Transverse colon (tissue), 4 donors: Measurements from ENCODE around the gene PUM2. TPM values are rescaled to one million over a fixed set of nuclear protein-coding genes. Genes with fewer than 3 reads are reported as not detected.

ENCODE experiments used
- DNase-seq: peaks from one replicate; pipeline ENCODE4 v3.0.0-alpha.2; 2019
- H3K27ac ChIP-seq, 4 donors: fragments of 200-600 bp; sonication (generic); 2 replicates each; pipeline ENCODE4 v1.5.1; 2016 to 2018; ENCODE audit warnings: inconsistent platforms in 4 of 4
- H3K27me3 ChIP-seq: fragments of 200-600 bp; sonication (generic); 2 replicates; pipeline ENCODE4 v1.5.1; 2017; ENCODE audit warnings: inconsistent platforms
- H3K36me3 ChIP-seq, 4 donors: fragments of 200-600 bp; sonication (generic); 2 replicates each; pipeline ENCODE4 v1.5.1; 2017 to 2019; ENCODE audit warnings: inconsistent platforms in 4 of 4
- H3K4me1 ChIP-seq, 4 donors: fragments of 200-600 bp; sonication (generic); 2 replicates each; pipeline ENCODE4 v1.5.1; 2017 to 2020; ENCODE audit warnings: inconsistent platforms in 4 of 4
- H3K4me3 ChIP-seq, 4 donors: fragments of 200-600 bp; sonication (generic); 1 replicate in 1 of 4; 2 replicates in 3 of 4; pipeline versions ENCODE4 v1.5.1 to v1.6.1; 2017 to 2019; ENCODE audit warnings: inconsistent platforms in 4 of 4
- H3K9me3 ChIP-seq, 2 donors: fragments of 200-600 bp; sonication (generic); 2 replicates each; pipeline ENCODE4 v1.5.1; 2017 to 2019; ENCODE audit warnings: inconsistent platforms in 2 of 2
- EP300 ChIP-seq: sonication (generic); formaldehyde crosslinking; IDR thresholded peaks from one replicate; pipeline ENCODE4 v1.6.1; 2017; ENCODE audit warnings: antibody characterized with exemption, low read depth
- POLR2A ChIP-seq: fragments of 450-650 bp; IDR thresholded peaks from one replicate; pipeline ENCODE4 v1.6.1; 2016; ENCODE audit warnings: antibody characterized with exemption, mild to moderate bottlenecking, moderate library complexity
- POLR2AphosphoS5 ChIP-seq, 3 donors: sonication (generic); formaldehyde crosslinking; IDR thresholded peaks; one replicate each; pipeline ENCODE4 v1.6.1; 2016; ENCODE audit warnings: antibody characterized with exemption in 3 of 3
- WGBS, 2 donors: methylation state at CpG; one replicate each; pipeline ENCODE4 v1.1.5; 2018; ENCODE audit warnings: low coverage in 1 of 2; 5-methylcytosine and 5-hydroxymethylcytosine counted together
- in situ Hi-C, 4 donors: fragments of 200-750 bp; cut with MboI; loops; one replicate each; pipeline versions ENCODE4 v1.15.0 to v1.15.1; 2017; ENCODE audit warnings: low sequenced_read_pairs in 3 of 4, low pct_ligation_motif_present in 1 of 4, low pct_unique_long_range_greater_than_20kb in 1 of 4
- intact Hi-C: fragments of 100-400 bp; cut with DNase I; formaldehyde crosslinking; loops from one replicate; pipeline ENCODE4 v1.15.1; 2023; ENCODE audit warnings: low total_unique reads
- total RNA-seq, 4 donors: library from RNA; depleted of rRNA; stranded (reverse); fragments of >200 nt; gene quantifications; one replicate each; pipeline ENCODE4 v1.1.0, GENCODE V29; 2016
- TF ChIP-seq, protein P1 (sequence below), 5 experiments: fragments of 200-600 bp in 3 of 5; fragments of 450-650 bp in 2 of 5; sonication (generic) in 3 of 5; IDR thresholded peaks; 1 replicate in 2 of 5; 2 replicates in 3 of 5; pipeline ENCODE4 v1.5.1; 2016 to 2017; ENCODE audit warnings: antibody characterized with exemption in 5 of 5, inconsistent platforms in 3 of 5, mild to moderate bottlenecking in 2 of 5, moderate library complexity in 1 of 5

PUM2 gene
- total RNA-seq, 4 donors from 2014 or later = 62.5 to 92.7 (median 70.5) TPM

DNA sequence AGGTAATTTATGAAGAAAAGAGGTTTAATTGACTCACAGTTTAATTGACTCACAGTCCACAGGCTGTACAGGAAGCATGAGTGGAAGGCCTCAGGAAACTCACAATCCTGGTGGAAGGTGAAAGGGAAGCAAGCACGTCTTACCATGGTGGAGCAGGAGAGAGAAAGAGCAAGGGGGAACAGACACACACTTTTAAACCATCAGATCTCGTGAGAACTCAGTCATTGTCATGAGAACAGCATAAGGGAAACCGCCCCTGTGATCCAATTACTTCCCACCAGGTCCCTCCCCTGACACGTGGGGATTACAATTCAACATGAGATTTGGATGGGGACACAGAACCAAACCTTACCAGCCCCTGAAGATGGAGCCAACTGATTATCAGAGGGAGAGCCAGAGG, 11.2 kb upstream of the PUM2 start:
- H3K4me3 ChIP-seq = no peak overlapping the region
- no peaks in the 10 kb centered on the region for H3K36me3 ChIP-seq
- in situ Hi-C loops = no loop called here
- no peaks in the 10 kb centered on the region for H3K27me3 ChIP-seq
- H3K9me3 ChIP-seq = no peaks in the 10 kb centered on the region
- intact Hi-C loops = no loop called here
- TF ChIP-seq EP300 (no peak), POLR2A (no peak), POLR2AphosphoS5 (IDR thresholded peaks at IDR 0.05) (no peak)
- TF ChIP-seq, protein P1, sequence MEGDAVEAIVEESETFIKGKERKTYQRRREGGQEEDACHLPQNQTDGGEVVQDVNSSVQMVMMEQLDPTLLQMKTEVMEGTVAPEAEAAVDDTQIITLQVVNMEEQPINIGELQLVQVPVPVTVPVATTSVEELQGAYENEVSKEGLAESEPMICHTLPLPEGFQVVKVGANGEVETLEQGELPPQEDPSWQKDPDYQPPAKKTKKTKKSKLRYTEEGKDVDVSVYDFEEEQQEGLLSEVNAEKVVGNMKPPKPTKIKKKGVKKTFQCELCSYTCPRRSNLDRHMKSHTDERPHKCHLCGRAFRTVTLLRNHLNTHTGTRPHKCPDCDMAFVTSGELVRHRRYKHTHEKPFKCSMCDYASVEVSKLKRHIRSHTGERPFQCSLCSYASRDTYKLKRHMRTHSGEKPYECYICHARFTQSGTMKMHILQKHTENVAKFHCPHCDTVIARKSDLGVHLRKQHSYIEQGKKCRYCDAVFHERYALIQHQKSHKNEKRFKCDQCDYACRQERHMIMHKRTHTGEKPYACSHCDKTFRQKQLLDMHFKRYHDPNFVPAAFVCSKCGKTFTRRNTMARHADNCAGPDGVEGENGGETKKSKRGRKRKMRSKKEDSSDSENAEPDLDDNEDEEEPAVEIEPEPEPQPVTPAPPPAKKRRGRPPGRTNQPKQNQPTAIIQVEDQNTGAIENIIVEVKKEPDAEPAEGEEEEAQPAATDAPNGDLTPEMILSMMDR (IDR thresholded peaks at IDR 0.05) = no peak
- 84 to 93% methylated on average over 2 to 4 of the region's 4 CpGs for WGBS, 2 donors
- DNase-seq = no peak
- H3K4me1 ChIP-seq = no peaks in the 10 kb centered on the region
- no peak overlapping the region for H3K27ac ChIP-seq

DNA sequence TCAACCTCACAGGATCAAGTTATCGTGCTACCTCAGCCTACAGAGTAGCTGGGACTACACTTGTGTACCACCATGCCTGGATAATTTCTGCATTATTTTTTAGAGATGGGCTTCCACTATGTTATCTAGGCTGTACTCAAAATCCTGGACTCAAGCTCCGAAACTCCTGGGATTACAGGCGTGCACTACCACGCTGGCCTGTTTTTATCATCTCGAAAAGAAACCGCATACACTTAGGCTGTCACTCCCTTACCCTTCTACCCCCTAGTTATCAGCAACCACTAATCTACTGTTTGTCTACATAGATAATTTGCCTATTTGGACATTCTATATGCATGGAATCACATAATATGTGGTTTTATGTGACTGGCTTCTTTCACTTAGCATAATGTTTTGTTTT, 8.5 kb upstream of the PUM2 start:
- no peaks in the 10 kb centered on the region for H3K4me1 ChIP-seq
- no peak overlapping the region for H3K27ac ChIP-seq
- no peak overlapping the region for H3K4me3 ChIP-seq
- DNase-seq = no peak
- no peaks in the 10 kb centered on the region for H3K36me3 ChIP-seq
- H3K9me3 ChIP-seq = no peaks in the 10 kb centered on the region
- in situ Hi-C loops (no loop called here), intact Hi-C loops (no loop called here)
- 96 to 100% methylated on average over 2 to 6 of the region's 6 CpGs for WGBS, 2 donors
- TF ChIP-seq POLR2AphosphoS5 (IDR thresholded peaks at IDR 0.05) (no peak), POLR2A (no peak), EP300 (no peak)
- TF ChIP-seq, protein P1 (IDR thresholded peaks at IDR 0.05) = no peak
- H3K27me3 ChIP-seq = no peaks in the 10 kb centered on the region

DNA sequence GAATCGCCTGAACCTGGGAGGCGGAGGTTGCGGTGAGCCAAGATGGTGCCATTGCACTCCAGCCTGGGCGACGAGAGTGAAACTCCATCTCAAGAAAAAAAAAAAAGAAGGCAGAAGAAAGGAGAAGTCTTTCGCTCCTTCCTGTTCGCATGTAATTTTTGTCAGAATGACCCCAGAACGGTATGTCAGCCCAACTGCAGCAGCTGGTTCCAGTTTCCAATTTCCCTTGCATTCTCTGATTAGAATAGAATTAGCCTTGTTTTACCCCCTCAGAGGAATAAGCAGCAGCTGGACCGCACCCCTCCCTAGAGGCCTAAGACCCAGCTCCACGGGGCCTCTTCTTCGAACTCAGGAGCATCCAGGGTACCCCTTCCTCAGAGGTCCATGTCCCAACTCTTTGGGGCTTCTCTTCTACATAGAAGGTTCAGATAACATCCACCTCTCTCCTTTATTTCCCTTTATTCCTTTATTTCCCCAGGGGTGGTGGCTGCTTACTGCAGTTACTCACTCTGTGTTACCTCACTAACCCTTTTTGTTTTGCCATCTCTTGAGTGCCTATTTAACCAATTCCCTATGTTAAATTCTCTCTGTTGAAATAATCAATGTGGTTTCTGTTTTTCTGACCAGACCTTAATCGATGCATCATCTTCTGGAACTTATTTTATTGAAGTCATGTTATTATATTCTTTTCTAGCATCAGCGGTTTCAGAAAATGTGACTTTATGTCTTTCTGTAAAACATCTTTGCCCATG, 7.2 kb upstream of the PUM2 start:
- Histone ChIP-seq H3K4me1 (peaks cover 0 to 6% (median 0%) of the 10 kb centered on the region in 4 donors), H3K27me3 (no peaks in the 10 kb centered on the region), H3K4me3 (no peak overlapping the region), H3K36me3 (no peaks in the 10 kb centered on the region), H3K27ac (no peak overlapping the region), H3K9me3 (no peaks in the 10 kb centered on the region)
- TF ChIP-seq, protein P1 (IDR thresholded peaks at IDR 0.05) = no peak
- TF ChIP-seq EP300 (no peak), POLR2AphosphoS5 (IDR thresholded peaks at IDR 0.05) (no peak), POLR2A (no peak)
- intact Hi-C loops (no loop called here), in situ Hi-C loops (no loop called here)
- DNase-seq = no peak
- WGBS, 2 donors = 89 to 90% methylated on average over 13 of the region's 13 CpGs

DNA sequence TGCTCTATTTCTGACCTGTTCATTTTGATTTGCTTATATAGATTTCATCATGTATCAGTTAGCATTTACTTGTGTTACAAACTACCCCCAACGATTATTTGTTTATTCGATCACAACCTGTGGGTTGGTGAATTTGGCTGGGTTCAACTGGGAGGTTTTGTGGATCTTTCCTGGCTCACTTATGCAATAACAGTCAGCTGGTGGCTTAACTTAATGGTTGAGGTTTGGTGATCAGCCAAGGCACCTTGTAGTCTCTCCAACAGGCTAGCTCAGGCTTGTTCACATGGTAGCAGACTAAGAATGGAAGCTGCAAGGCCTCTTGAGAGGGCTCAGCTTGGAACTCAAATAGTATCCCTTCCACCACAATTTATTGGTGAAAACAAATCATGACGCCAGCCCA, 5.4 kb upstream of the PUM2 start:
- intact Hi-C loops (no loop called here), in situ Hi-C loops (no loop called here)
- Histone ChIP-seq H3K36me3 (no peaks in the 10 kb centered on the region), H3K27me3 (no peaks in the 10 kb centered on the region), H3K4me3 (no peak overlapping the region), H3K4me1 (peaks cover 8 to 24% (median 11%) of the 10 kb centered on the region in 4 donors), H3K27ac (no peak overlapping the region), H3K9me3 (no peaks in the 10 kb centered on the region)
- TF ChIP-seq EP300 = no peak
- TF ChIP-seq POLR2A = no peak
- no peak for TF ChIP-seq POLR2AphosphoS5 (IDR thresholded peaks at IDR 0.05)
- TF ChIP-seq, protein P1 (IDR thresholded peaks at IDR 0.05) = no peak
- 62 to 75% methylated on average over 3 of the region's 3 CpGs for WGBS, 2 donors
- DNase-seq = no peak
